HCT116 (cell line): Measurements from ENCODE around the gene ASPRV1. TPM values are rescaled to one million over a fixed set of nuclear protein-coding genes. Genes with fewer than 3 reads are reported as not detected.

Experiments used
- ATAC-seq: fragments of 200-7000 bp; cut with Tn5 transposase; 2 replicates; pipeline ENCODE4 v1.9.1; 2020; ENCODE audit warnings: mild to moderate bottlenecking, moderate library complexity
- BruUV-seq: library from RNA; stranded (reverse); fragments of 400-500 nt; replicated peaks from 2 replicates; lab custom pipeline; 2021; lab: Mats Ljungman, UMichigan
- CTCF ChIA-PET: fragments of 300-600 bp; sonication (Branson Sonifier 250); formaldehyde crosslinking; loops from one replicate; lab custom pipeline; 2021; ENCODE audit warnings: antibody characterized with exemption; lab: Charles Lee
- POLR2A ChIA-PET: fragments of 300-600, 350-600 bp; sonication (Branson Sonifier 250); formaldehyde crosslinking; loops from one replicate; lab custom pipeline; 2021; ENCODE audit warnings: antibody characterized with exemption; lab: Charles Lee
- RAD21 ChIA-PET, 2 experiments: fragments of 300-600 bp; sonication (Branson Sonifier 250); formaldehyde crosslinking; loops; one replicate each; lab custom pipeline; 2023; ENCODE audit warnings: low total read pairs in 2 of 2; ENCODE audit not compliant: uncharacterized antibody in 2 of 2, unreplicated experiment in 2 of 2, low non-redundant PET in 1 of 2; lab: Charles Lee
- DNase-seq: peaks from one replicate; pipeline ENCODE4 v3.0.0-alpha.2; 2010; ENCODE audit warnings: low read depth, low spot score
- H2AFZ ChIP-seq: fragments of 200-600 bp; shearing (Covaris generic), sonication (generic); 2 replicates; pipeline ENCODE4 v1.6.1; 2017; ENCODE audit warnings: low read depth, mixed run types, mixed read lengths, antibody characterized with exemption, low read length; ENCODE audit not compliant: poor library complexity, severe bottlenecking
- H3K27ac ChIP-seq: 2 replicates; pipeline ENCODE4 v1.5.1; 2012; ENCODE audit warnings: low read depth, low read length
- H3K27me3 ChIP-seq: fragments of 200-600 bp; sonication (generic); 2 replicates; pipeline ENCODE4 v1.6.1; 2016; ENCODE audit warnings: mixed run types, low read length, mixed read lengths; ENCODE audit not compliant: insufficient read depth
- H3K36me3 ChIP-seq, 2 experiments: fragments of 200-500 bp in 1 of 2; fragments of 200-600 bp in 1 of 2; sonication (Bioruptor generic) in 1 of 2; sonication (generic) in 1 of 2; 2 replicates each; pipeline versions ENCODE4 v1.5.1 to v1.6.1; 2014 to 2016; ENCODE audit warnings: low read length in 2 of 2, inconsistent platforms in 1 of 2, mixed read lengths in 1 of 2, mixed run types in 1 of 2; ENCODE audit not compliant: insufficient read depth in 2 of 2, control insufficient read depth in 1 of 2
- H3K4me1 ChIP-seq, 2 experiments: fragments of 200-600 bp in 1 of 2; sonication (generic) in 1 of 2; 2 replicates each; pipeline versions ENCODE4 v1.5.1 to v1.6.1; 2012 to 2017; ENCODE audit warnings: low read length in 2 of 2, inconsistent platforms in 1 of 2, mild to moderate bottlenecking in 1 of 2, mixed read lengths in 1 of 2, mixed run types in 1 of 2, moderate library complexity in 1 of 2; ENCODE audit not compliant: insufficient read depth in 2 of 2, control insufficient read depth in 1 of 2
- H3K4me2 ChIP-seq: fragments of 200-600 bp; sonication (generic); 2 replicates; pipeline ENCODE4 v1.6.1; 2017; ENCODE audit warnings: mixed run types, low read length, mixed read lengths
- H3K4me3 ChIP-seq, 2 experiments: fragments of 200-600 bp in 1 of 2; sonication (generic) in 1 of 2; replicated peaks in 1 of 2; 2 replicates each; pipeline ENCODE4 v1.5.1; 2011 to 2016; ENCODE audit warnings: low read length in 2 of 2, control low read depth in 1 of 2, low read depth in 1 of 2, mild to moderate bottlenecking in 1 of 2, mixed read lengths in 1 of 2, mixed run types in 1 of 2
- H3K79me2 ChIP-seq: fragments of 200-600 bp; sonication (generic); 2 replicates; pipeline ENCODE4 v1.6.1; 2017; ENCODE audit warnings: mild to moderate bottlenecking, mixed run types, low read length, moderate library complexity, mixed read lengths; ENCODE audit not compliant: insufficient read depth
- H3K9ac ChIP-seq: fragments of 200-600 bp; sonication (generic); 2 replicates; pipeline ENCODE4 v1.6.1; 2016; ENCODE audit warnings: low read length, mixed read lengths
- H3K9me2 ChIP-seq: fragments of 200-600 bp; sonication (generic), shearing (Covaris generic); 2 replicates; pipeline ENCODE4 v1.6.1; 2017; ENCODE audit warnings: mixed run types, mild to moderate bottlenecking, moderate library complexity; ENCODE audit not compliant: insufficient read depth
- H3K9me3 ChIP-seq, 2 experiments: fragments of 200-500 bp in 1 of 2; fragments of 200-600 bp in 1 of 2; sonication (Bioruptor generic) in 1 of 2; sonication (generic) in 1 of 2; 2 replicates each; pipeline ENCODE4 v1.6.1; 2014 to 2017; ENCODE audit warnings: low read length in 2 of 2, mixed read lengths in 2 of 2, inconsistent platforms in 1 of 2, low read depth in 1 of 2, mild to moderate bottlenecking in 1 of 2, mixed run types in 1 of 2, moderate library complexity in 1 of 2; ENCODE audit not compliant: control insufficient read depth in 1 of 2, insufficient read depth in 1 of 2
- H4K20me1 ChIP-seq: fragments of 200-600 bp; sonication (generic), shearing (Covaris generic); 2 replicates; pipeline ENCODE4 v1.6.1; 2017; ENCODE audit warnings: mixed run types, mild to moderate bottlenecking, moderate library complexity; ENCODE audit not compliant: insufficient read depth
- CBX3 ChIP-seq: IDR thresholded peaks from 2 replicates; pipeline ENCODE4 v1.6.1; 2012; ENCODE audit warnings: low read depth
- CEBPB ChIP-seq: IDR thresholded peaks from 2 replicates; pipeline ENCODE4 v1.6.1; 2012; ENCODE audit warnings: low read depth
- EGR1 ChIP-seq: IDR thresholded peaks from 2 replicates; pipeline ENCODE4 v1.6.1; 2012; ENCODE audit warnings: low read depth
- EZH2 ChIP-seq: fragments of 200-600 bp; sonication (generic); IDR thresholded peaks from 2 replicates; pipeline ENCODE4 v1.6.1; 2017; ENCODE audit warnings: antibody characterized with exemption, mixed run types
- POLR2A ChIP-seq: IDR thresholded peaks from 2 replicates; pipeline ENCODE4 v1.7.0; 2011; ENCODE audit warnings: borderline replicate concordance; ENCODE audit not compliant: insufficient read depth, insufficient read length; ENCODE audit errors: extremely low read depth
- POLR2AphosphoS5 ChIP-seq: IDR thresholded peaks from 2 replicates; pipeline ENCODE4 v1.6.1; 2011; ENCODE audit warnings: mild to moderate bottlenecking, low read depth, low read length, moderate library complexity
- TCF7L2 ChIP-seq: IDR thresholded peaks from 2 replicates; pipeline ENCODE4 v1.7.0; 2011; ENCODE audit warnings: borderline replicate concordance, inconsistent platforms; ENCODE audit not compliant: insufficient read depth, insufficient read length; ENCODE audit errors: extremely low read depth
- YY1 ChIP-seq: IDR thresholded peaks from 2 replicates; pipeline ENCODE4 v1.6.1; 2011; ENCODE audit warnings: low read length, low read depth, moderate library complexity, mild to moderate bottlenecking; ENCODE audit not compliant: insufficient replicate concordance; ENCODE audit errors: extremely low read depth
- ZFX ChIP-seq: fragments of 450-650 bp; IDR thresholded peaks from 2 replicates; pipeline ENCODE4 v1.6.1; 2017
- ZNF274 ChIP-seq: fragments of 200-500 bp; sonication (Bioruptor generic); IDR thresholded peaks from 2 replicates; pipeline ENCODE4 v1.6.1; 2014; ENCODE audit warnings: mild to moderate bottlenecking, low read depth, low read length, inconsistent platforms
- intact Hi-C: fragments of 100-400 bp; cut with micrococcal nuclease; formaldehyde crosslinking; loops from 2 replicates; pipeline ENCODE4 v1.10.0; 2022
- total RNA-seq: library from RNA; stranded (reverse); gene quantifications from one replicate; pipeline ENCODE4 v1.2.1, GENCODE V29; 2021; ENCODE audit not compliant: unreplicated experiment
- TF ChIP-seq, protein P1 (sequence below): IDR thresholded peaks from 2 replicates; pipeline ENCODE4 v1.6.1; 2012
- TF ChIP-seq, protein P2 (sequence below): IDR thresholded peaks from 2 replicates; pipeline ENCODE4 v1.6.1; 2012

Gene ASPRV1
- total RNA-seq, 1 experiment from 2014 or later: 1.1 TPM

DNA sequence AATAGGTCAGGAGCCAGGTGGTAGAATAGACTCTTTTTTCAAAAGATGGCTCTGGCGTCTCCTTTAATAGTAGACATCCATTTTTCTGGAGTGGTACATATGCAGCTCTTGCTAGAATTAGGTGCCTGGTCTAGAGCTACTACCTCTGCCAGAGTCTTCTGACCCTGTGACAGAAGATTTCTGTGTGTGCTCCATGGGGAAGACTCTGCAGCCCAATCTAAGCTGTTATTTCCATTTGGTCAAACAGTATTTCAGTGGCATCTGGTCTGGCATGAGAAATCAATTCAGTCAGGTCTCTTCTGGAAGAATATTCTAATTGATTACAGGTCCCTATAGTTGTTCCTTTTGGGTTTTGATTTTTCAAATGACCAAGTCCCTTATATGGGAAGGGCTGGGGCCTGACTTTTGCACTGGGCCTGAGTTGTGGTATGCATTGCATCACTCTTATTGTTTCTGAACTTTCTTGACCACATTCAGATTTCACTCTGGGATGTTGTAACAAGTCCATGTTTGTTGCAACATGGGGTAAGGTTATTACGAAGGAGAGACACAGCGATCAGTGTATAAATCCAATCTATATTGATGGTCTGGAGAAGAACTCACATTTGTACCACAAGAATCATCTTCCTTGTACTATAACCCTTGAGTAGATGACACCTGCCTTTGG is 34.4 kb downstream of the ASPRV1 start:
- no peak for DNase-seq
- Histone ChIP-seq H3K4me2 (no peak overlapping the region), H3K9me3 (no peaks in the 10 kb centered on the region)
- POLR2A ChIA-PET: interaction anchor here (0.8 kb wide), 1 partner anchor 264 kb away, joined by 3 read pairs; the partner anchor contains the start of gene C2orf42
- TF ChIP-seq CBX3 (no peak), EZH2 (no peak), EGR1 (no peak), TCF7L2 (no peak), POLR2A (no peak), ZNF274 (no peak), ZFX (no peak), YY1 (no peak), CEBPB (no peak), POLR2AphosphoS5 (no peak)
- TF ChIP-seq, protein P1, sequence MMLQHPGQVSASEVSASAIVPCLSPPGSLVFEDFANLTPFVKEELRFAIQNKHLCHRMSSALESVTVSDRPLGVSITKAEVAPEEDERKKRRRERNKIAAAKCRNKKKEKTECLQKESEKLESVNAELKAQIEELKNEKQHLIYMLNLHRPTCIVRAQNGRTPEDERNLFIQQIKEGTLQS: no peak
- TF ChIP-seq, all 23 proteins: peak for 0
- intact Hi-C loops: no loop called here
- no peaks in the 10 kb centered on the region for H3K9me2 ChIP-seq
- no peaks in the 10 kb centered on the region for H3K4me1 ChIP-seq
- no peak overlapping the region for H3K4me3 ChIP-seq
- H3K79me2 ChIP-seq: no peaks in the 10 kb centered on the region
- H3K36me3 ChIP-seq: no peaks in the 10 kb centered on the region
- no peak overlapping the region for H2AFZ ChIP-seq
- no peak for ATAC-seq
- H3K9ac ChIP-seq: no peak overlapping the region
- RAD21 ChIA-PET: no interaction called here
- H4K20me1 ChIP-seq: no peaks in the 10 kb centered on the region
- CTCF ChIA-PET: no interaction called here
- H3K27ac ChIP-seq: no peak overlapping the region
- H3K27me3 ChIP-seq: no peaks in the 10 kb centered on the region
- BruUV-seq: no TSS peak

DNA sequence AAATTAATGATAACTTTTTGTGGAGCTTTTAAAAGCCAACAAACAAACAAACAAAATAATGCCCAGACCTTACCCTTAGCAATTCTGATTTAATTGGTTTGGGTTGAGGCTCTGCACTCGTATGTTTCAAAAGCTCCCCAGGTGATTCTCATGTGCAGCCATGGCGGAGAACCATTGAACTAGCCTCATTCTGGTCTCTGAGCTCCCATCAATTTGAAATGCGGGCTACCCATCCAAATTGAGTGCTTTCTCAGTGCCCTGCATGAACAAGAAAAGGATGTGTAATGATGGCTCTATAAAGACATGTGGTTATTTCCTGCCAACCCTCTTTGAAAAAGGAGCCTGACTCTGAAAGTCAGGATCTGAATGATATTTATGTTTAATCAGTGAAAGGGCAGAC is 38.3 kb downstream of the ASPRV1 start:
- RAD21 ChIA-PET: no interaction called here
- H3K9me3 ChIP-seq: no peaks in the 10 kb centered on the region
- no peak for DNase-seq
- TF ChIP-seq, protein P2, sequence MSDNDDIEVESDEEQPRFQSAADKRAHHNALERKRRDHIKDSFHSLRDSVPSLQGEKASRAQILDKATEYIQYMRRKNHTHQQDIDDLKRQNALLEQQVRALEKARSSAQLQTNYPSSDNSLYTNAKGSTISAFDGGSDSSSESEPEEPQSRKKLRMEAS: no peak
- TF ChIP-seq TCF7L2: no peak
- no peak for TF ChIP-seq ZNF274
- no peak overlapping the region for H3K4me3 ChIP-seq
- CTCF ChIA-PET: no interaction called here
- no peaks in the 10 kb centered on the region for H3K79me2 ChIP-seq
- H2AFZ ChIP-seq: no peak overlapping the region
- no peaks in the 10 kb centered on the region for H4K20me1 ChIP-seq
- no peak overlapping the region for H3K9ac ChIP-seq
- no peaks in the 10 kb centered on the region for H3K27me3 ChIP-seq
- H3K36me3 ChIP-seq: no peaks in the 10 kb centered on the region
- no peak overlapping the region for H3K27ac ChIP-seq
- ATAC-seq: no peak
- H3K9me2 ChIP-seq: no peaks in the 10 kb centered on the region
- no peaks in the 10 kb centered on the region for H3K4me1 ChIP-seq
- POLR2A ChIA-PET: interaction anchor here (1.0 to 3.9 kb wide), 2 partner anchors 9 to 11 kb away, joined by 3 to 18 read pairs; partner anchors contain the start of gene MXD1
- H3K4me2 ChIP-seq: no peak overlapping the region
- intact Hi-C loops: no loop called here
- no TSS peak for BruUV-seq
